ENCODE measurements around the gene WEE1.

DNA sequence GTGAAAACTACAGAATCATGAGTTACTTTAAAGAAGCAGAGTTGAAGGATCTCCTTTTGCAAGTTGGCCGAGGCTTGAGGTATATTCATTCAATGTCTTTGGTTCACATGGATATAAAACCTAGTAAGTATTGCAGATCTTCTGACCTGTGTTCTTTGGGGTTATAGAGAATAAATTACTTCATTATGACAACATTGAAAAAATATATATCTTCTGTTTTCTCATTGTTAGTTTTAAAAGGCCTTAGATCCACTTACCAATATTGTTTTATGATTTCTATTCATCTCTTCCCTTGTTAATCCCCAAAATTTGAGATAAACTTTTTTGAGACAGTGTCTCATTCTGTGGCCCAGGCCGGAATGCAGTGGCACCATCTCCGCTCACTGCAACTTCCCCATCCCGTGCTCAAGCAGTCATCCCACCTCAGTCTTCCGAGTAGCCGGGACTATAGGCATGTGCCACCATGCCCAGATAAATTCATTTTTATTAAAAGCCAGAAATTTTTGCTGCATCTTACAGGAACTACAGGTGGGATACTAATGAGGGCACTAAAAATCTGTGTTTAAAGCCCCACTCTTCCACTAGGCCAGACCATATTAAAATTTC lies 8.2 kb downstream of the WEE1 start:
- TF ChIP-seq, protein P1, sequence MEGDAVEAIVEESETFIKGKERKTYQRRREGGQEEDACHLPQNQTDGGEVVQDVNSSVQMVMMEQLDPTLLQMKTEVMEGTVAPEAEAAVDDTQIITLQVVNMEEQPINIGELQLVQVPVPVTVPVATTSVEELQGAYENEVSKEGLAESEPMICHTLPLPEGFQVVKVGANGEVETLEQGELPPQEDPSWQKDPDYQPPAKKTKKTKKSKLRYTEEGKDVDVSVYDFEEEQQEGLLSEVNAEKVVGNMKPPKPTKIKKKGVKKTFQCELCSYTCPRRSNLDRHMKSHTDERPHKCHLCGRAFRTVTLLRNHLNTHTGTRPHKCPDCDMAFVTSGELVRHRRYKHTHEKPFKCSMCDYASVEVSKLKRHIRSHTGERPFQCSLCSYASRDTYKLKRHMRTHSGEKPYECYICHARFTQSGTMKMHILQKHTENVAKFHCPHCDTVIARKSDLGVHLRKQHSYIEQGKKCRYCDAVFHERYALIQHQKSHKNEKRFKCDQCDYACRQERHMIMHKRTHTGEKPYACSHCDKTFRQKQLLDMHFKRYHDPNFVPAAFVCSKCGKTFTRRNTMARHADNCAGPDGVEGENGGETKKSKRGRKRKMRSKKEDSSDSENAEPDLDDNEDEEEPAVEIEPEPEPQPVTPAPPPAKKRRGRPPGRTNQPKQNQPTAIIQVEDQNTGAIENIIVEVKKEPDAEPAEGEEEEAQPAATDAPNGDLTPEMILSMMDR (IDR thresholded peaks at IDR 0.05) = no peak
- TF ChIP-seq POLR2A (IDR thresholded peaks at IDR 0.05) = no peak

Measured in Peyer's patch (tissue), 4 donors.